A673 (cell line): ENCODE data around the gene GIMD1.

Source experiments
- EZH2 ChIP-seq: fragments of 200-600 bp; sonication (generic); IDR thresholded peaks from 2 replicates; pipeline ENCODE4 v1.6.1; 2017; ENCODE audit warnings: borderline replicate concordance, low read depth, mild to moderate bottlenecking, mixed read lengths, antibody characterized with exemption, low read length; ENCODE audit not compliant: poor library complexity, severe bottlenecking
- TF ChIP-seq, protein P1 (sequence below): fragments of 300-800, 200-600 bp; sonication (generic); conservative IDR thresholded peaks from 2 replicates; pipeline ENCODE4 v1.5.1; 2017; ENCODE audit warnings: low read depth, mild to moderate bottlenecking, antibody characterized with exemption, low read length, moderate library complexity, mixed read lengths

GRCh38 chr4:106336618-106337017 lies 32.0 kb downstream of the GIMD1 start:
- TF ChIP-seq, protein P1, sequence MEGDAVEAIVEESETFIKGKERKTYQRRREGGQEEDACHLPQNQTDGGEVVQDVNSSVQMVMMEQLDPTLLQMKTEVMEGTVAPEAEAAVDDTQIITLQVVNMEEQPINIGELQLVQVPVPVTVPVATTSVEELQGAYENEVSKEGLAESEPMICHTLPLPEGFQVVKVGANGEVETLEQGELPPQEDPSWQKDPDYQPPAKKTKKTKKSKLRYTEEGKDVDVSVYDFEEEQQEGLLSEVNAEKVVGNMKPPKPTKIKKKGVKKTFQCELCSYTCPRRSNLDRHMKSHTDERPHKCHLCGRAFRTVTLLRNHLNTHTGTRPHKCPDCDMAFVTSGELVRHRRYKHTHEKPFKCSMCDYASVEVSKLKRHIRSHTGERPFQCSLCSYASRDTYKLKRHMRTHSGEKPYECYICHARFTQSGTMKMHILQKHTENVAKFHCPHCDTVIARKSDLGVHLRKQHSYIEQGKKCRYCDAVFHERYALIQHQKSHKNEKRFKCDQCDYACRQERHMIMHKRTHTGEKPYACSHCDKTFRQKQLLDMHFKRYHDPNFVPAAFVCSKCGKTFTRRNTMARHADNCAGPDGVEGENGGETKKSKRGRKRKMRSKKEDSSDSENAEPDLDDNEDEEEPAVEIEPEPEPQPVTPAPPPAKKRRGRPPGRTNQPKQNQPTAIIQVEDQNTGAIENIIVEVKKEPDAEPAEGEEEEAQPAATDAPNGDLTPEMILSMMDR = no peak
- TF ChIP-seq EZH2 = no peak
